Upper lobe of left lung (tissue), 4 donors: ENCODE results near the gene ADCY2.

Experiments
- EP300 ChIP-seq, 4 donors: sonication (generic); formaldehyde crosslinking; IDR thresholded peaks; one replicate each; pipeline ENCODE4 v1.5.1; 2017; ENCODE audit warnings: antibody characterized with exemption in 4 of 4, control low read depth in 2 of 4
- POLR2A ChIP-seq, 4 donors: fragments of 450-650 bp; IDR thresholded peaks; one replicate each; pipeline ENCODE4 v1.5.1; 2016 to 2017; ENCODE audit warnings: antibody characterized with exemption in 4 of 4, mild to moderate bottlenecking in 2 of 4
- TF ChIP-seq, protein P1 (sequence below), 6 experiments: fragments of 450-650 bp in 4 of 6; fragments of 200-600 bp in 2 of 6; sonication (generic) in 2 of 6; IDR thresholded peaks; one replicate each; pipeline ENCODE4 v1.5.1; 2016 to 2019; ENCODE audit warnings: antibody characterized with exemption in 6 of 6

DNA sequence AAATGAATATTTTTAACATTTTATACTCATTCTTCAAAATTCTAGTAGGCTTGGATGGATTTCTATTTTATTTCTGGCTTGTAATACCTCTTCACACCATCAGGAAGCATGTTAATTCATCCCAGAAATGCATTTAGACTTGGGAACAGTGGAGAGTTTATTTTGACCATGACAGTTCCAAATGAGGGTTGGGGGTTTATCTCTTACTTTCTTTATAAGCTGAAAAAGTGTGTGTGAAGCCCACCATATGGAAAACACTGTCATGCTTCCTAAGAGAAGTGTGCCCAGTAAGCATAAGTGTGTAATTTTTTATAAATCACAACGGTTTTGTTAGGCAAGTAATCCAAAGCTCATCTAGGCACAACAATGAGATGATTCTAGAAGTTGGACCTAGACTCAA, 215.6 kb downstream of the ADCY2 start:
- TF ChIP-seq POLR2A (IDR thresholded peaks at IDR 0.05) (no peak), EP300 (IDR thresholded peaks at IDR 0.05) (no peak)
- TF ChIP-seq, protein P1, sequence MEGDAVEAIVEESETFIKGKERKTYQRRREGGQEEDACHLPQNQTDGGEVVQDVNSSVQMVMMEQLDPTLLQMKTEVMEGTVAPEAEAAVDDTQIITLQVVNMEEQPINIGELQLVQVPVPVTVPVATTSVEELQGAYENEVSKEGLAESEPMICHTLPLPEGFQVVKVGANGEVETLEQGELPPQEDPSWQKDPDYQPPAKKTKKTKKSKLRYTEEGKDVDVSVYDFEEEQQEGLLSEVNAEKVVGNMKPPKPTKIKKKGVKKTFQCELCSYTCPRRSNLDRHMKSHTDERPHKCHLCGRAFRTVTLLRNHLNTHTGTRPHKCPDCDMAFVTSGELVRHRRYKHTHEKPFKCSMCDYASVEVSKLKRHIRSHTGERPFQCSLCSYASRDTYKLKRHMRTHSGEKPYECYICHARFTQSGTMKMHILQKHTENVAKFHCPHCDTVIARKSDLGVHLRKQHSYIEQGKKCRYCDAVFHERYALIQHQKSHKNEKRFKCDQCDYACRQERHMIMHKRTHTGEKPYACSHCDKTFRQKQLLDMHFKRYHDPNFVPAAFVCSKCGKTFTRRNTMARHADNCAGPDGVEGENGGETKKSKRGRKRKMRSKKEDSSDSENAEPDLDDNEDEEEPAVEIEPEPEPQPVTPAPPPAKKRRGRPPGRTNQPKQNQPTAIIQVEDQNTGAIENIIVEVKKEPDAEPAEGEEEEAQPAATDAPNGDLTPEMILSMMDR (IDR thresholded peaks at IDR 0.05): no peak
